ENCODE measurements around the gene CDK5RAP2.
"Not testable (repeated sequence)": the region's sequence is repeated elsewhere in the genome, so short reads cannot be mapped to it uniquely, and the experiment has no call there.

CDK5RAP2 gene

GRCh38 chr9:120522032-120522431, 57.9 kb downstream of the CDK5RAP2 start:
- FAIRE-seq (no peak), DNase-seq (ENCODE audit: insufficient read length, low spot score) (no peak)

GRCh38 chr9:120521101-120521500, 58.9 kb downstream of the CDK5RAP2 start:
- DNase-seq (ENCODE audit: insufficient read length, low spot score) = no peak

GRCh38 chr9:120515996-120516395, 64.0 kb downstream of the CDK5RAP2 start:
- FAIRE-seq; DNase-seq (ENCODE audit: insufficient read length, low spot score): not testable (repeated sequence)

More at GRCh38 chr9:120521101-120521500, 58.9 kb downstream of the CDK5RAP2 start:
- no peak for FAIRE-seq

DNA sequence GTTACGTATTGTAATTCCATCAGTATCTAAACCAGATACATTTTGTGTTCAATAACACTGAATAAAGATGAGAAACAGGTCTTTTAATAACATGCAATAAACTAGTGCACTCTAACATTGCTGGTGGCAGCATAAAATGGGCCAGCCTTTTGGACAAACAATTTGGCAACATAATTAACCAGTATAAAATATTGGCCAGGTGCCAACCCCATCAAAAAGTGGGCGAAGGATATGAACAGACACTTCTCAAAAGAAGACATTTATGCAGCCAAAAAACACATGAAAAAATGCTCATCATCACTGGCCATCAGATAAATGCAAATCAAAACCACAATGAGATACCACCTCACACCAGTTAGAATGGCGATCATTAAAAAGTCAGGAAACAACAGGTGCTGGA, 64.5 kb downstream of the CDK5RAP2 start:
- DNase-seq (ENCODE audit: insufficient read length, low spot score); FAIRE-seq: not testable (repeated sequence)

GRCh38 chr9:120514405-120514804, 65.6 kb downstream of the CDK5RAP2 start:
- no peak for FAIRE-seq

DNA sequence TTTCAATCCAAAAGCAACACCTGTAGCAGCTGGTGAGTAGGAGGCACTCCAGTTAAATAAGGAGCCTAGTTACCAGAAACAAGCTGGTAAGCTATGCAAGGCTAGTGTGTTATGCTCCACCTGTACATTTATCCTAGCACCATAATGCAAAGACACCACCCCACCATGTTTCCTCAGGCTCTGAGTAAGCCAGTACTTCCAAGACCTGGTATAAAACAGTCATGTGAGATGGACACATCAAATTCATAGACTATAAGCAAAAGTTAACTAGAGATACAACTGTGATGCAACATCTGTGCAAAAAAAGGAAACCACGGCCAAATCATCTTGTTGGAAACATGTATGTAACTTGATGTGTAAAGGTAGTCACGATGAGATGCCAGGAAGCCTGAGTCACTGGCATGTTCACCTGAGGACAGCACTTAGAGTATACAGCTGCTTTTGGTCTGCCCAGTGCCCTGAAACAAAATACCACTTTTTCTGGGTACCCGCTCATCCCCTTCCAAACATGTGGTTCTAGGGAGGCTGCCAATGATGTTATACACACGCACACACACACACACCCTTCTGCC, 66.1 kb downstream of the CDK5RAP2 start:
- FAIRE-seq (no peak), DNase-seq (ENCODE audit: insufficient read length, low spot score) (no peak)

More at GRCh38 chr9:120514405-120514804, 65.6 kb downstream of the CDK5RAP2 start:
- DNase-seq (ENCODE audit: insufficient read length, low spot score) = no peak

- DNase-seq (ENCODE audit: insufficient read length, low spot score) (no peak), FAIRE-seq (no peak)
Measured at GRCh38 chr9:120510816-120511215, 69.2 kb downstream of the CDK5RAP2 start.

DNA sequence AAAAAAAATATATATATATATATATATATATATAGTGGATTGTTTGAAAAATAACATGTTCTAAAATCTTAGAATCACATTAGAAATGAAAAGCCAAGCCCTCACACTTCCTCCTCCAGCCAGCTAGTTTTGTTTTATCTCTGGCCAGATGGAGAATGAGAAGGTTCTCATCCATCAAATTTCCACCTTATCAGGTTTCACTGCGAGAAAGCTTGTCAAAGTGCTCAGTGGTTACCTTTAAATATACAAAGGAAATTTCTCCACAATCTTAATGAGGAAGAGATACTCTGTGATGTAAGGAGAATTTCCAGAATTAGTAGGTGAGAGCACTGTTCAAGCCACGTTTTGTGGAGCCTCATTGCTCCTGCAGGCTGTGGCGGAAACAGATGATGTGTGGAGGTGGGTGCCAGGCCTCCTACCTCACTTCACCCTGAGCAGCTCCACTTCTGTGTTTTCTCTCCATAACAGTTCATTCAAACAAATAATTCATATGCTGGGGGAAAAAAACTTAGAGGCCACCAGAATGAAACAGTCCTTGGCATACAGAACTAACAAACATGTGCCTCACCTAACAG, 71.9 kb downstream of the CDK5RAP2 start:
- no peak for DNase-seq (ENCODE audit: insufficient read length, low spot score)
- no peak for FAIRE-seq

- no peak for FAIRE-seq
- no peak for DNase-seq (ENCODE audit: insufficient read length, low spot score)
Measured at GRCh38 chr9:120505186-120505585, 74.8 kb downstream of the CDK5RAP2 start.

DNA sequence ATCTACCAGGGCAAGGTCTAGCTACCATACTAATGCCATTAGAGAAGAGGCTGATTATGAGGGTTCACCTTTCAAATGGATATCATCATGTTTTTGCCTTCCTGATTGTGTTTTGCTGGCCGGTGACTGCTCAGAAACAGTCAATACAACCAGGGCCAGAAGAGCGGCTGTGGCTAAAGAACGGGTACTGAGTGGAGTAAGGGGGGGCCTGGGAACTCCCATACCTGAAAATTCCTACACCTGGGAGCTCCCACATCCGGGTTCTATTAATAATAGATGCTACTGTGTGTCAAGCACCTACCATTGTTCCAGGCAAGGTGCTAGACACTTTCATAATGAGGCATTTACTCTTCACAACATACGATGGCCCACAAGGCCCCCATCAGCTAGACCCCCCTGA, 79.2 kb downstream of the CDK5RAP2 start:
- FAIRE-seq (no peak), DNase-seq (ENCODE audit: insufficient read length, low spot score) (no peak)

DNA sequence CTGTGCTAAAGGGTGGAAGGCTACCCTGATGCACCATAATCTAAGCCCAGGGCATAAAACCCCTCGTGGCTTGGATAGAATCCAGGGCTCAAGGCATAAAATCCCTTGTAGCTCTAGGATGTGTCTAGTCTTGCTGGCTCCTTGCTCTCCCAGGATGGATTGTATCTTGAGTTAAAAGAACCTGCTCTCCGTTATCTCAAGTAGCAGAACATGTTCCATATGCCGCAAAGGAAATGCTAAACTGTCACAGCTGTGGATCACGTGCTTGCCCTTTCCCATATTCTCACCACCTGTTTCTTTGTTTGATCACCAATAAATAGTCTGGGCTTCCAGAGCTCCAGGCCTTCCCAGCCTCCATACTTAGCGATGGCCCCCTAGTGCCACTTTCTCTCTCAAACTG, 82.1 kb downstream of the CDK5RAP2 start:
- not testable (repeated sequence) for DNase-seq (ENCODE audit: insufficient read length, low spot score); FAIRE-seq

- FAIRE-seq; DNase-seq (ENCODE audit: insufficient read length, low spot score): not testable (repeated sequence)
Measured at GRCh38 chr9:120496438-120496837, 83.5 kb downstream of the CDK5RAP2 start.

- no peak for DNase-seq (ENCODE audit: insufficient read length, low spot score)
- no peak for FAIRE-seq
Measured at GRCh38 chr9:120490888-120491595, 88.9 kb downstream of the CDK5RAP2 start.

DNA sequence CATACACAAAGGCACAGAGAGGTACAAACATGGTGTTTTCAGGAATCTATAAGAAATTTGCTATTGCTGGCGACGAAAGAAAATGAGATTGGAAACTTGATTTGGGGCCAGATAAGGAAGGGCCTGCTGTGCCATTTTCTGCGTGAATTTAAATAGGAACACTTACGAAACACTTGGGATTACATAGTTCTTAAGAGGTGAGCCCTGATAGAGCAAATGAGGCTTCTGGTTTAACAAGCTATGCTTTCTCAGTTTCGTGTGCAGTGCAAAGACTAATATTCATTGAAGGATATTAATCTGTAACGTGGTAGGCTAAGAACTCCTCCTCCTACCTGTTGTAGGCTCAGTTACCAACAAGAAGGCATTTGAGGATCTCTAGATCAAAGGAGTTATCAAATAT, 93.1 kb downstream of the CDK5RAP2 start:
- no peak for FAIRE-seq

GRCh38 chr9:120486347-120486746, 93.6 kb downstream of the CDK5RAP2 start:
- DNase-seq (ENCODE audit: insufficient read length, low spot score) (no peak), FAIRE-seq (no peak)

More for the DNA sequence above, 93.1 kb downstream of the CDK5RAP2 start:
- no peak for DNase-seq (ENCODE audit: insufficient read length, low spot score)

- FAIRE-seq (no peak), DNase-seq (ENCODE audit: insufficient read length, low spot score) (no peak)
Measured at GRCh38 chr9:120485788-120486187, 94.2 kb downstream of the CDK5RAP2 start.

GRCh38 chr9:120484162-120484561, 95.8 kb downstream of the CDK5RAP2 start:
- no peak for DNase-seq (ENCODE audit: insufficient read length, low spot score)
- no peak for FAIRE-seq

DNA sequence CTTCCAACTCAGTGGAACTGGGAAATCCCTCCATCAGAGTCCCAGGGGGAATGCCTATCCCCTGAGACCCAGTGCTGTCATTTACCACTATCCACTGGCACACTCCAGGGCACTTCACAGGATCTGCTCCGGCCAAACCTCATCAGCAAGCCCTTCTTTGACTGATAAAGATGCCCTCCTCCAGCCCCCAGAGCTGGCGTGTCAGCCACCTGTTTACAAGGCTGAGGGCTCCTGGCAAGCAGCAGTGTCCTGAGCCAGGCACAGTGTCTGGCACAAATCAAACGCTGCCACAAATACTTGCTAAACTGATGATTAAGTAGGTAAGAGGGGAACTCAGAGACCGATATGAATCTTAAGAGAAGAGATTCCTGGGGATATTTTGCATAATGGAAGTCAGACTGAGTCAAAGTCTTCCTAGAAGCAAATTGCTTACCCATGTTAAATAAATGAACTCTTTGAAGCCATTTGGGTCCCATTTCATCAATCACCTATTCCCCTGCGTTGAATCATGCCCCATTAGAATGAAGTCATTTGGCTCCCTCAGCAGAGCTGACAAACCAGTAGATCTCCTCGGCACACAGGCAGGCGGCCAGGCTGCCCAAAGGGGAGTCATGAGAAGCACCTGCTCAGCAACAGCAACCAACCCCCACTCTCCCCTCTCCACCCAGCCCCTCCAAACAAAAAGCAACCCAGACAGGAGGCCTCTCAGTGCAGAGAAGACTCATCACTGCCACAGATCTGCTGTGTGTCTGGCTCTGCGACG, 97.4 kb downstream of the CDK5RAP2 start:
- FAIRE-seq (no peak), DNase-seq (ENCODE audit: insufficient read length, low spot score) (no peak)

DNA sequence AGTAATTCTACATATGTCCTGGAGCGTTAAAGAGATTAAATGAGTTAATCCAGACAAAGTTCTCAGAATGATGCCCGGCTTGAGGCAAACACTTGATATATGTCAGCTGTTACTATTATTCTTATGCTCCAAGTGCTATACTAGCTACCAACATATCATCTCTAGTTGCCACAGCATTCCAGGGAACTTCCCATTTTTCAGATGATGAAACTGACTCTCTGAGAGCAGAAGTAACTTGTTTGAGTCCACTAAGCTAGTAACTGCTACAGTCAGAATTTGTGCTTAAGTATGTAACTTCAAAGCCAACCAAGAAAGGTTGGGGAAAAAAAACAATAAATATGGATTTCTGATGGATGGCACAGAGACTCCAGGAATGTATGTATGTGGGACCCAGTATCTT, 98.1 kb downstream of the CDK5RAP2 start:
- no peak for FAIRE-seq
- no peak for DNase-seq (ENCODE audit: insufficient read length, low spot score)

GRCh38 chr9:120481248-120481647, 98.7 kb downstream of the CDK5RAP2 start:
- no peak for DNase-seq (ENCODE audit: insufficient read length, low spot score)
- no peak for FAIRE-seq

DNA sequence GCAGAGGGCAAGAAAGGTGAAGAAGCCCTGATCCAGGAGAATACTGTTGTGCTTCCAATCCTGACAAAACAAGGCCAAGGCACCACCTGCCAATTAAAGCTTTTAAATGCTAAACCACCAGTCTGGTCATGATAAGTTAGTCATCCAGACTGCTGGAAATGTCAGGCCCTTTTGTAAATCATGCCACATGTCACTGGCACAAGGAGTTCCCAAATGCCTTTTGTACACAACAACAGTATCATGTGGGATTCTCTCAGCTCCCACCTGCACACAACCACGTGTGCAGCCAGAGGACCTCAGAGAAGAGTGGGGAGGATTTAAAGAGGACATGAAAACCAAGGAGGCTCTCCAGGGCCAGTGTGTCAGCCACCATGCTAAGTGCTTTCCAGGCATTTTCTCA, 99.3 kb downstream of the CDK5RAP2 start:
- no peak for FAIRE-seq
- DNase-seq (ENCODE audit: insufficient read length, low spot score) = no peak
